Measurements from ENCODE around the gene FCHO1. TPM values are rescaled to one million over a fixed set of nuclear protein-coding genes. Genes with fewer than 3 reads are reported as not detected.

Gene FCHO1
- total RNA-seq, 1 donor from 2014 or later = 0.98 TPM

- Mint-ChIP-seq H3K27ac (no peak overlapping the region), H3K4me1 (ENCODE audit: low read depth) (no peaks in the 10 kb centered on the region), H3K36me3 (ENCODE audit: insufficient read depth) (no peaks in the 10 kb centered on the region), H3K4me3 (ENCODE audit: low read depth) (no peak overlapping the region), H3K27me3 (no peaks in the 10 kb centered on the region), H3K9me3 (ENCODE audit: low read depth) (no peaks in the 10 kb centered on the region)
- no peak for DNase-seq (ENCODE audit: low spot score, unreplicated experiment)
- TF ChIP-seq CTCF (IDR thresholded peaks at IDR 0.05; ENCODE audit: unreplicated experiment) = no peak
Measured at GRCh38 chr19:17758515-17758914, 7.2 kb downstream of the FCHO1 start.

- H3K36me3 Mint-ChIP-seq (ENCODE audit: insufficient read depth) = no peaks in the 10 kb centered on the region
- no peak overlapping the region for H3K27ac Mint-ChIP-seq
- TF ChIP-seq CTCF (IDR thresholded peaks at IDR 0.05; ENCODE audit: unreplicated experiment) = no peak
- no peaks in the 10 kb centered on the region for H3K27me3 Mint-ChIP-seq
- no peaks in the 10 kb centered on the region for H3K9me3 Mint-ChIP-seq (ENCODE audit: low read depth)
- no peaks in the 10 kb centered on the region for H3K4me1 Mint-ChIP-seq (ENCODE audit: low read depth)
- no peak for DNase-seq (ENCODE audit: low spot score, unreplicated experiment)
- H3K4me3 Mint-ChIP-seq (ENCODE audit: low read depth) = no peak overlapping the region
Measured at GRCh38 chr19:17761148-17761547, 9.9 kb downstream of the FCHO1 start.

- H3K4me1 Mint-ChIP-seq (ENCODE audit: low read depth) = no peaks in the 10 kb centered on the region
- TF ChIP-seq CTCF (IDR thresholded peaks at IDR 0.05; ENCODE audit: unreplicated experiment) = no peak
- H3K36me3 Mint-ChIP-seq (ENCODE audit: insufficient read depth) = no peaks in the 10 kb centered on the region
- peaks cover 5% of the 10 kb centered on the region for H3K27me3 Mint-ChIP-seq
- no peak overlapping the region for H3K27ac Mint-ChIP-seq
- DNase-seq (ENCODE audit: low spot score, unreplicated experiment) = no peak
- H3K4me3 Mint-ChIP-seq (ENCODE audit: low read depth) = no peak overlapping the region
- H3K9me3 Mint-ChIP-seq (ENCODE audit: low read depth) = no peaks in the 10 kb centered on the region
Measured at GRCh38 chr19:17762505-17763229, 11.4 kb downstream of the FCHO1 start.

GRCh38 chr19:17764348-17764747, 13.1 kb downstream of the FCHO1 start:
- no peak overlapping the region for H3K27ac Mint-ChIP-seq
- no peaks in the 10 kb centered on the region for H3K4me1 Mint-ChIP-seq (ENCODE audit: low read depth)
- DNase-seq (ENCODE audit: low spot score, unreplicated experiment) = no peak
- no peak for TF ChIP-seq CTCF (IDR thresholded peaks at IDR 0.05; ENCODE audit: unreplicated experiment)
- H3K27me3 Mint-ChIP-seq = peaks cover 5% of the 10 kb centered on the region
- H3K36me3 Mint-ChIP-seq (ENCODE audit: insufficient read depth) = no peaks in the 10 kb centered on the region
- H3K4me3 Mint-ChIP-seq (ENCODE audit: low read depth) = no peak overlapping the region
- H3K9me3 Mint-ChIP-seq (ENCODE audit: low read depth) = no peaks in the 10 kb centered on the region

- no peaks in the 10 kb centered on the region for H3K4me1 Mint-ChIP-seq (ENCODE audit: low read depth)
- H3K36me3 Mint-ChIP-seq (ENCODE audit: insufficient read depth) = no peaks in the 10 kb centered on the region
- DNase-seq (ENCODE audit: low spot score, unreplicated experiment) = no peak
- peaks cover 5% of the 10 kb centered on the region for H3K27me3 Mint-ChIP-seq
- H3K9me3 Mint-ChIP-seq (ENCODE audit: low read depth) = no peaks in the 10 kb centered on the region
- no peak for TF ChIP-seq CTCF (IDR thresholded peaks at IDR 0.05; ENCODE audit: unreplicated experiment)
- H3K27ac Mint-ChIP-seq = no peak overlapping the region
- no peak overlapping the region for H3K4me3 Mint-ChIP-seq (ENCODE audit: low read depth)
Measured at GRCh38 chr19:17765069-17765618, 13.9 kb downstream of the FCHO1 start.
